H9 (cell line): ENCODE data around the gene NHERF2. TPM values are rescaled to one million over a fixed set of nuclear protein-coding genes. Genes with fewer than 3 reads are reported as not detected.

Source experiments
- DNase-seq: peaks from one replicate; pipeline ENCODE4 v3.0.0-alpha.2; 2017
- H2AFZ ChIP-seq: one replicate; pipeline ENCODE4 v1.6.1; 2013; ENCODE audit warnings: mild to moderate bottlenecking, low read length, control low read depth, moderate library complexity
- H2AK5ac ChIP-seq: 2 replicates; pipeline ENCODE4 v1.6.1; 2013; ENCODE audit warnings: low read length, control low read depth, mixed read lengths; ENCODE audit not compliant: insufficient read length
- H2BK120ac ChIP-seq: one replicate; pipeline ENCODE4 v1.6.1; 2013; ENCODE audit warnings: low read depth, mild to moderate bottlenecking, low read length, control low read depth, inconsistent platforms; ENCODE audit not compliant: poor library complexity, severe bottlenecking
- H2BK12ac ChIP-seq: 2 replicates; pipeline ENCODE4 v1.6.1; 2013; ENCODE audit warnings: low read length, control low read depth, mixed read lengths, low read depth; ENCODE audit not compliant: insufficient read length
- H2BK15ac ChIP-seq: 2 replicates; pipeline ENCODE4 v1.6.1; 2013; ENCODE audit warnings: low read depth, low read length, control low read depth
- H2BK20ac ChIP-seq: one replicate; pipeline ENCODE4 v1.6.1; 2013; ENCODE audit warnings: low read depth, mild to moderate bottlenecking, low read length, control low read depth, inconsistent platforms; ENCODE audit not compliant: poor library complexity, severe bottlenecking
- H2BK5ac ChIP-seq: 2 replicates; pipeline ENCODE4 v1.6.1; 2013; ENCODE audit warnings: low read length, control low read depth, mixed read lengths; ENCODE audit not compliant: insufficient read length
- H3K14ac ChIP-seq: 2 replicates; pipeline ENCODE4 v1.6.1; 2013; ENCODE audit warnings: low read length, control low read depth; ENCODE audit not compliant: insufficient read depth
- H3K18ac ChIP-seq: 2 replicates; pipeline ENCODE4 v1.6.1; 2013; ENCODE audit warnings: low read depth, mild to moderate bottlenecking, mixed read lengths, low read length, control low read depth; ENCODE audit not compliant: insufficient read length
- H3K23ac ChIP-seq: 2 replicates; pipeline ENCODE4 v1.6.1; 2013; ENCODE audit warnings: low read length, control low read depth, mixed read lengths, low read depth; ENCODE audit not compliant: insufficient read length
- H3K23me2 ChIP-seq: 2 replicates; pipeline ENCODE4 v1.6.1; 2013; ENCODE audit warnings: low read depth, mild to moderate bottlenecking, mixed read lengths, low read length, control low read depth; ENCODE audit not compliant: insufficient read length, poor library complexity, severe bottlenecking
- H3K27ac ChIP-seq: 2 replicates; pipeline ENCODE4 v1.5.1; 2013; ENCODE audit warnings: low read length, control low read depth, mixed read lengths, low read depth; ENCODE audit not compliant: insufficient read length
- H3K27me3 ChIP-seq: 2 replicates; pipeline ENCODE4 v1.6.1; 2013; ENCODE audit warnings: low read length, control low read depth, inconsistent platforms; ENCODE audit not compliant: insufficient read depth
- H3K4ac ChIP-seq: 2 replicates; pipeline ENCODE4 v1.6.1; 2013; ENCODE audit warnings: low read depth, mild to moderate bottlenecking, control low read depth, inconsistent platforms, low read length, moderate library complexity
- H3K4me1 ChIP-seq: 2 replicates; pipeline ENCODE4 v1.6.1; 2013; ENCODE audit warnings: low read length, control low read depth, inconsistent platforms; ENCODE audit not compliant: insufficient read depth
- H3K4me2 ChIP-seq: 2 replicates; pipeline ENCODE4 v1.6.1; 2013; ENCODE audit warnings: low read length, control low read depth, mixed read lengths; ENCODE audit not compliant: insufficient read length, insufficient read depth
- H3K56ac ChIP-seq: 2 replicates; pipeline ENCODE4 v1.6.1; 2013; ENCODE audit warnings: low read depth, mild to moderate bottlenecking, mixed read lengths, low read length, control low read depth; ENCODE audit not compliant: insufficient read length
- H3K79me1 ChIP-seq: 2 replicates; pipeline ENCODE4 v1.6.1; 2013; ENCODE audit warnings: low read depth, mild to moderate bottlenecking, moderate library complexity, low read length, control low read depth, inconsistent platforms; ENCODE audit not compliant: insufficient read depth, poor library complexity, severe bottlenecking
- H3K79me2 ChIP-seq: 2 replicates; pipeline ENCODE4 v1.6.1; 2013; ENCODE audit warnings: low read length, control low read depth, inconsistent platforms; ENCODE audit not compliant: insufficient read depth
- H3K9ac ChIP-seq: 2 replicates; pipeline ENCODE4 v1.6.1; 2013; ENCODE audit warnings: low read length, control low read depth, mixed read lengths; ENCODE audit not compliant: insufficient read length; ENCODE audit errors: extremely low read depth
- H3K9me3 ChIP-seq: one replicate; pipeline ENCODE4 v1.6.1; 2013; ENCODE audit warnings: low read depth, low read length, inconsistent platforms; ENCODE audit not compliant: control insufficient read depth
- H3T11ph ChIP-seq: one replicate; pipeline ENCODE4 v1.6.1; 2013; ENCODE audit warnings: mild to moderate bottlenecking, low read length, control low read depth, inconsistent platforms
- H4K20me1 ChIP-seq: one replicate; pipeline ENCODE4 v1.6.1; 2013; ENCODE audit not compliant: control insufficient read depth, insufficient read length, insufficient read depth
- H4K5ac ChIP-seq: 2 replicates; pipeline ENCODE4 v1.6.1; 2013; ENCODE audit warnings: low read depth, mild to moderate bottlenecking, mixed read lengths, low read length, control low read depth; ENCODE audit not compliant: insufficient read length
- H4K8ac ChIP-seq: replicated peaks from 2 replicates; pipeline ENCODE4 v1.6.1; 2013; ENCODE audit warnings: low read length, control low read depth, mixed read lengths, low read depth; ENCODE audit not compliant: insufficient read length
- H4K91ac ChIP-seq: 2 replicates; pipeline ENCODE4 v1.6.1; 2013; ENCODE audit warnings: low read depth, mild to moderate bottlenecking, moderate library complexity, mixed read lengths, low read length, control low read depth; ENCODE audit not compliant: insufficient read length
- H3K27ac Mint-ChIP-seq, 3 experiments: 2 replicates in 2 of 3; 3 replicates in 1 of 3; pipeline ENCODE4 v1.8.0; 2020 to 2021; ENCODE audit warnings: mixed read lengths in 3 of 3, mild to moderate bottlenecking in 1 of 3, moderate library complexity in 1 of 3
- H3K27me3 Mint-ChIP-seq: 2 replicates; pipeline ENCODE4 v1.8.0; 2021; ENCODE audit warnings: low read depth, mild to moderate bottlenecking, moderate library complexity, mixed read lengths
- H3K36me3 Mint-ChIP-seq, 3 experiments: 2 replicates in 2 of 3; 3 replicates in 1 of 3; pipeline ENCODE4 v1.8.0; 2020 to 2021; ENCODE audit warnings: low read depth in 3 of 3, mixed read lengths in 3 of 3; ENCODE audit not compliant: insufficient read depth in 1 of 3
- H3K4me1 Mint-ChIP-seq, 2 experiments: 2 replicates each; pipeline ENCODE4 v1.8.0; 2020; ENCODE audit warnings: mixed read lengths in 2 of 2
- H3K4me3 Mint-ChIP-seq, 2 experiments: 2 replicates in 1 of 2; 3 replicates in 1 of 2; pipeline ENCODE4 v1.8.0; 2020 to 2021; ENCODE audit warnings: mild to moderate bottlenecking in 2 of 2, mixed read lengths in 2 of 2, moderate library complexity in 1 of 2
- H3K9me3 Mint-ChIP-seq, 2 experiments: 2 replicates in 1 of 2; 3 replicates in 1 of 2; pipeline ENCODE4 v1.8.0; 2020; ENCODE audit warnings: mild to moderate bottlenecking in 2 of 2, mixed read lengths in 2 of 2, moderate library complexity in 1 of 2
- WGBS: extraction: QIAGEN DNeasy Blood & Tissue Kit; methylation state at CpG from one replicate; pipeline ENCODE4 v1.1.7; 2013; ENCODE audit warnings: missing lambda C conversion rate, low lambda C conversion rate, mixed read lengths; ENCODE audit not compliant: insufficient read length; ENCODE audit errors: extremely low coverage; 5-methylcytosine and 5-hydroxymethylcytosine counted together
- total RNA-seq: library from RNA; stranded (reverse); gene quantifications from 2 replicates; pipeline ENCODE4 v1.2.1, GENCODE V29; 2021
- TF ChIP-seq, protein P1 (sequence below): fragments of 200-600 bp; sonication (generic); conservative IDR thresholded peaks from 3 replicates; pipeline ENCODE4 v1.8.0; 2021; ENCODE audit warnings: antibody characterized with exemption, mild to moderate bottlenecking

NHERF2 gene
- total RNA-seq, 1 experiment from 2014 or later = 15.3 TPM

DNA sequence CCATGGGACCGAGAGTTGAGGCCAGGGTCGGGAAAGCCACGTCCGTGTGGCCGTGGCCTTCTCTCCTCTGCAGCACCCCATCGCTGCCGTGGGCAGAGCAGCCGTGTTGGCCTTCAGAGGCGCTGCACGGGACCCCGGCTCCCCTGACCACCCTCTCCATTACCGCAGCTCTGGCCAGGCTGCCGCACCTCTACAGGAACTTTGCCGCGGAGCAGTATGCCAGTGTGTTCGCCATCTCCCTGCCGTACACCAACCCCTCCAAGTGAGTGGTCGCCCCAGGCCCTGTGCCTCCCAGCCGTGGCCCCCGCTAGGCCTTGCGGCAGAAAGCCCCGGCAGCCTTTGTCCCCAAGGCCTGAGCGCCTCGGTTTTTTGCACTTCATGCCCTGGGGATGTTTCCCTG, 48.9 kb downstream of the NHERF2 start:
- H4K8ac ChIP-seq = no peak overlapping the region
- H4K5ac ChIP-seq = no peak overlapping the region
- H3K79me2 ChIP-seq = no peaks in the 10 kb centered on the region
- no peak for DNase-seq
- Mint-ChIP-seq H3K27ac (no peak overlapping the region), H3K4me1 (no peaks in the 10 kb centered on the region), H3K4me3 (no peak overlapping the region), H3K36me3 (peaks cover 5 to 40% (median 32%) of the 10 kb centered on the region in 3 experiments; a peak in 6 of 7 replicates), H3K9me3 (no peaks in the 10 kb centered on the region), H3K27me3 (no peaks in the 10 kb centered on the region)
- H2BK15ac ChIP-seq = no peak overlapping the region
- no peak overlapping the region for H3K56ac ChIP-seq
- H3K23me2 ChIP-seq = no peaks in the 10 kb centered on the region
- no peak overlapping the region for H3T11ph ChIP-seq
- no peak overlapping the region for H3K14ac ChIP-seq
- H2AFZ ChIP-seq = no peak overlapping the region
- H3K27me3 ChIP-seq = no peaks in the 10 kb centered on the region
- no peak overlapping the region for H2BK5ac ChIP-seq
- no CpG with 5 or more reads among the region's 24 CpGs for WGBS
- H3K4ac ChIP-seq = no peak overlapping the region
- no peak overlapping the region for H4K91ac ChIP-seq
- H2BK12ac ChIP-seq = no peak overlapping the region
- H3K9me3 ChIP-seq = no peaks in the 10 kb centered on the region
- H2AK5ac ChIP-seq = no peak overlapping the region
- no peaks in the 10 kb centered on the region for H4K20me1 ChIP-seq
- H3K4me2 ChIP-seq = no peak overlapping the region
- no peak overlapping the region for H3K9ac ChIP-seq
- no peak overlapping the region for H3K23ac ChIP-seq
- H2BK120ac ChIP-seq = no peak overlapping the region
- H3K18ac ChIP-seq = no peak overlapping the region
- H2BK20ac ChIP-seq = no peak overlapping the region
- no peaks in the 10 kb centered on the region for H3K79me1 ChIP-seq
- TF ChIP-seq, protein P1, sequence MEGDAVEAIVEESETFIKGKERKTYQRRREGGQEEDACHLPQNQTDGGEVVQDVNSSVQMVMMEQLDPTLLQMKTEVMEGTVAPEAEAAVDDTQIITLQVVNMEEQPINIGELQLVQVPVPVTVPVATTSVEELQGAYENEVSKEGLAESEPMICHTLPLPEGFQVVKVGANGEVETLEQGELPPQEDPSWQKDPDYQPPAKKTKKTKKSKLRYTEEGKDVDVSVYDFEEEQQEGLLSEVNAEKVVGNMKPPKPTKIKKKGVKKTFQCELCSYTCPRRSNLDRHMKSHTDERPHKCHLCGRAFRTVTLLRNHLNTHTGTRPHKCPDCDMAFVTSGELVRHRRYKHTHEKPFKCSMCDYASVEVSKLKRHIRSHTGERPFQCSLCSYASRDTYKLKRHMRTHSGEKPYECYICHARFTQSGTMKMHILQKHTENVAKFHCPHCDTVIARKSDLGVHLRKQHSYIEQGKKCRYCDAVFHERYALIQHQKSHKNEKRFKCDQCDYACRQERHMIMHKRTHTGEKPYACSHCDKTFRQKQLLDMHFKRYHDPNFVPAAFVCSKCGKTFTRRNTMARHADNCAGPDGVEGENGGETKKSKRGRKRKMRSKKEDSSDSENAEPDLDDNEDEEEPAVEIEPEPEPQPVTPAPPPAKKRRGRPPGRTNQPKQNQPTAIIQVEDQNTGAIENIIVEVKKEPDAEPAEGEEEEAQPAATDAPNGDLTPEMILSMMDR = no peak
- H3K27ac ChIP-seq = no peak overlapping the region
- no peaks in the 10 kb centered on the region for H3K4me1 ChIP-seq
